Lower leg skin (tissue), 3 donors: ENCODE data around the gene PCDH15.

Experiments
- POLR2A ChIP-seq, 2 donors: fragments of 450-650 bp; IDR thresholded peaks; one replicate each; pipeline ENCODE4 v1.6.1; 2016 to 2017; ENCODE audit warnings: antibody characterized with exemption in 2 of 2, mild to moderate bottlenecking in 1 of 2, moderate library complexity in 1 of 2
- TF ChIP-seq, protein P1 (sequence below), 3 donors: fragments of 450-650 bp; IDR thresholded peaks; one replicate each; pipeline ENCODE4 v1.5.1; 2016; ENCODE audit warnings: antibody characterized with exemption in 3 of 3, mild to moderate bottlenecking in 3 of 3, moderate library complexity in 2 of 3

DNA sequence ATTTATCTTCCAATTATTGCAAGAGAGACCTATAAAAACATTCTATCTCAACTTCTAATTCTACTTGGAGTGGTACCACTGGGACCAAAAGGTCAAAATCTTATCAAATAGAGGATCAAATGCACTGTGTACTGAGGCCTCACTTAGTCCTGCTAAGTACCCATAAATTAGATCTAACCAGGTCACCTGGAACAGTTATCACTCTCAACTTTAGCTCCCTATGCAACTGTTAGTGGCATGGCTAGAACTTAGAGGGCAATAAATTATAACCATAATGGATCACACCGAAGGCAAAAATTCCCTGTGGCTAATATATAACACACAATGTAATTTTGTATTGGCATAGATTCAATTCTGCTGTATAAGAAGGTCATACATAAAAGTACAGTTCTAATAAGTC, 428.9 kb downstream of the PCDH15 start:
- TF ChIP-seq, protein P1, sequence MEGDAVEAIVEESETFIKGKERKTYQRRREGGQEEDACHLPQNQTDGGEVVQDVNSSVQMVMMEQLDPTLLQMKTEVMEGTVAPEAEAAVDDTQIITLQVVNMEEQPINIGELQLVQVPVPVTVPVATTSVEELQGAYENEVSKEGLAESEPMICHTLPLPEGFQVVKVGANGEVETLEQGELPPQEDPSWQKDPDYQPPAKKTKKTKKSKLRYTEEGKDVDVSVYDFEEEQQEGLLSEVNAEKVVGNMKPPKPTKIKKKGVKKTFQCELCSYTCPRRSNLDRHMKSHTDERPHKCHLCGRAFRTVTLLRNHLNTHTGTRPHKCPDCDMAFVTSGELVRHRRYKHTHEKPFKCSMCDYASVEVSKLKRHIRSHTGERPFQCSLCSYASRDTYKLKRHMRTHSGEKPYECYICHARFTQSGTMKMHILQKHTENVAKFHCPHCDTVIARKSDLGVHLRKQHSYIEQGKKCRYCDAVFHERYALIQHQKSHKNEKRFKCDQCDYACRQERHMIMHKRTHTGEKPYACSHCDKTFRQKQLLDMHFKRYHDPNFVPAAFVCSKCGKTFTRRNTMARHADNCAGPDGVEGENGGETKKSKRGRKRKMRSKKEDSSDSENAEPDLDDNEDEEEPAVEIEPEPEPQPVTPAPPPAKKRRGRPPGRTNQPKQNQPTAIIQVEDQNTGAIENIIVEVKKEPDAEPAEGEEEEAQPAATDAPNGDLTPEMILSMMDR (IDR thresholded peaks at IDR 0.05), result no peak
- no peak for TF ChIP-seq POLR2A (IDR thresholded peaks at IDR 0.05)
